NCI-H1417 (cell line): ENCODE measurements around the gene ZFP14.
"Not testable (repeated sequence)": the region's sequence is repeated elsewhere in the genome, so short reads cannot be mapped to it uniquely, and the experiment has no call there.

Experiments
- DNase-seq, 3 experiments: peaks; one replicate each; lab custom pipeline; 2025; lab: John Stamatoyannopoulos, UW

The ZFP14 gene

GRCh38 chr19:36330216-36330615, 48.8 kb downstream of the ZFP14 start:
- DNase-seq, result no peak

DNA sequence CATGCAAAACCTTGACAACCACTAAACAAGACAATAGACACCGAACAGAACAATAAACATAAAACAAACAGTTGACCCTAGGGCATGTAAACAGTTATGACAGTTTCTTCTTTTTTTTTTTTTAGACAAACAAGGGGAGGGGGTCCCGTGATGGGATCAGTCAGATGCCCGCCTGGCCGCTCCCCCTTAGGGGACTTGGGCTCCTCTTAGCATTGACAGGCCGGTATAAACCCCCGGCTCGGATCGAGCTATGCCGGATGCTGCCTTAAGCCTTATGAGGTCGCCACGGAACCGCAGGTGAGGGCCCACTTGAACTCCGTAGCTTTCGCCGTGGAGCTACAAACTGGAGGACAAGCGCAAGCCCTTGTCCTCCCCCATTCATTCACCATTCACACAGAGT, 49.5 kb downstream of the ZFP14 start:
- not testable (repeated sequence) for DNase-seq

DNA sequence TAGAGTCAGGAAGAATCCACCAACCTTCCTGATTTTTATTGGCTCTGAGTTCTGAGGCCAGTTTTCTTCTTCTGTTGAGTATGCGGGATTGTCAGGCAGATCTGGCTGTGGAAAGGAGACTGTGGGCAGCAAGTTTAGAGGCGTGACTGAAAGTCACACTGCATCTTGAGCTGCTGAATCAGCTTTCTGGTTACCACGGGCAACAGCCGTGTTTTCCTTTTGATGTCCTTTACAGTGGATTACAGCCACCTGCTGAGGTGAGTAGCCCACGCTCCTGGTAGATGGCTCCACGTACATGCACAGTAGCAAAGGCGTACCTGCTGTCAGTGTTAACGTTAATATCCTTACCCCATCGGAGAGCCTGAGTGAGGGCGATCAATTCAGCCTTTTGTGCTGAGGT, 52.4 kb downstream of the ZFP14 start:
- not testable (repeated sequence) for DNase-seq

GRCh38 chr19:36315164-36315563, 63.8 kb downstream of the ZFP14 start:
- not testable (repeated sequence) for DNase-seq

DNA sequence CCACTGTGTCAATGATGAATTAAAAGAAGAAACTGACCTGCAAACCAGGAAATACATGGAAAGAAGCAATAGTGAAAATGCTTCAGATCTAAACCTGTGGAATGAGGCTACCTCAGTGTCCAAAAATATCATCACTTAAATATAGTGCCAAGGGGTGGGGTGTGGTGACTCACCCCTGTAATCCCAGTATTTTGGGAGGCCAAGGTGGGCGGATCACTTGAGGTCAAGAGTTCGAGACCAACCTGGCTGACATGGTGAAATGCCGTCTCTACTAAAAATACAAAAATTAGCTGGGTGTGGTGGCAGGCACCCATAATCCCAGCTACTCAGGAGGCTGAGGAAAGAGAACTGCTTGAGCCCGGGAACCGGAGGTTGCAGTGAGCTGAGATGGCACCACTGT, 64.9 kb downstream of the ZFP14 start:
- not testable (repeated sequence) for DNase-seq

DNA sequence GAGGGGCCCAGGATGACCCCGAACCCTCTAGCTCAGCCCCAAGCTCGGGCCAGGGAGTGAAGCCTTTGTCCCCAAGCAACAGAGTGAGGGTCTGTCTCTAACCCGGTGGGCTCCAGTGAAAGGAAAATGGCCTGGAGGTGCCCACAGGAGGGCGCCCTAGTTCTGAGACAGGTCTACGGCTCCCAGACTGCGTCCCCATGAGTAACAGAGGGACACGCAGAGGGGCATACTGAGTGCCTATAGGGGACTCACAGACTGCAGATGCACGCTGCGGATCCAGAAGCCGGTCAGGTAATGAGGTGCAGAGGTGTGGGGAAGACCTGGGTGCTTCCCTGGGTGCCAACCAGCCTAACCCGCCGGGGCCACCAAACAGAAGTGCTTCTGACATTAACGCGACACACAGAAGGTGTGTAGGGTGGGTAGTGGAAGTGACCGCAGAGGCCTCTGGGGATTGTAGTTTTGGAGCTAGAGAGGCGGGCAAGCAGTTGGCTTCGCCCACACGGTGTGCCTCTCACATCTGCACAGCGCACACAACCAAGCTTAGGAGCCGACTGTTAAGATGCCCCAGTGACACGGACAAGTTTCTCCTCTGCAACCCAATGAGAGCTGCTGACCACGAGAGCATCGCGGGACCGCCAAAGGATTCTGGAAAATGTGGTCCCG, 67.8 kb downstream of the ZFP14 start:
- not testable (repeated sequence) for DNase-seq

DNA sequence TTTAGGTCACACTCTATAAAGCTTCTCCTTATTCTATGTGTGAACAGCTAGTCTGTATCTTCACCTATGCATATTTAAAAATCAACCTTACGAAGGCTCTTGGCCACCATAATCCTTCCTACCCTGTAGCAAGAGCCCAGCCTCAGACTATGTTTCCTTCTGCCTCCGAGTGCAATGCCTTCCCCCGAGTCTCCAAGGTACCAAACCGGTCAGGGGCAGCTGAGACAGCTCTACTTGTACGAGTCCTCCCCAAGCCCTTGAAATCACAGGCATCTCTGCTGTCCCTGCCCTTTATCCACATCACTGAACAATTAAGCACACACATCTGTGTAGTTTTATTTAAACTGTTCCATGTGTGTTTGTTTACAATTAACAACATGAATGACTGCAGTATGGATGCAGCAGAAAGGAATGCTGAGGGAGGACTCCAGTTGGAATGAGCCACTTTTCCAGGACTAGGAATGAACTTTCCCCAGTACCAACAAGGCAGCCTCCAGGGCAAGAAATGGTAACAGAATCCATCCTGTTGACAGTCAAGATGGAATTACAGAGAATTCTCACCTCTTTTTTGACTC, 68.5 kb downstream of the ZFP14 start:
- DNase-seq, result not testable (repeated sequence)

DNA sequence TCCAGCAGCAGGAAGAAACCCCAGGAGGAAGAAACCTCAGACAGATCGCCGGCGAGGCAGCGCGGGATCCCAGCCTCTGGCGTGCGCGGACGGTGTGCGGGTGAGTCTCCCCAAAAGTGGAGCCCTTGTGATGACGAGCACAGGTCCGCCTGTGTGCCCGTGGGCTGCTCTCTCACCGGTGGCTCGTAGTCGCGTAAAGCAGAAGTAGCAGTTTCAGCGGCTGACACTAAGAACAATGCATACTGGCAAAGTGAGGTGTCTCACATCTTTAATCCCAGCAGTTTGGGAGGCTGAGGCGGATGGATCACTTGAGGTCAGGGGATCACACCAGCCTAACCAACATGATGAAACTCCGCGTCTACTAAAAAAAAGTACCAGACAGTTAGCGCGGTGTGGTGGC, 69.2 kb downstream of the ZFP14 start:
- DNase-seq, result not testable (repeated sequence)

DNA sequence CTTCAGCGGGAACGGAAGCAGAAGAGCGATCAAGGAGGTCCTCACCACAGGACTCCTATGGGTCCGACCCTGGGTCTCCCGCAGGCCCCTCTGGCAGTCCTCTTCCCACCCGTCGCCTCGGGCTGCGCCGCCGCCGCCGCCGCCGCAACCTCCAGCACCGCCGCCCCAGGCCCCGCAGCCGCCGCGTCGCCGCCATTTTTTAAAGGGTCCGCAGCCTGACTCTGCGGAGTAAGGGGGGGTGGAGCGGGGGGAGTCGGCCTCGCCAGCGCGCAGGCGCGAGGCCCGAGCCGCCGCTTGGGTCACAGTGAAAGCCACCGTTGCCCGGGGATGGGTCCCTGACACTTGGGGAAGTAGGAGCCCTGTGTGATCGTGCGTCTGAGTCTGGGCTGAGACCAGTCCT, 69.7 kb downstream of the ZFP14 start:
- DNase-seq, result not testable (repeated sequence)

- DNase-seq, result not testable (repeated sequence)
Measured at GRCh38 chr19:36292317-36292716, 86.7 kb downstream of the ZFP14 start.
